Thyroid gland (tissue), 4 donors: ENCODE data around the gene GYG1. TPM values are rescaled to one million over a fixed set of nuclear protein-coding genes. Genes with fewer than 3 reads are reported as not detected.

Experiments
- DNase-seq, 2 donors: peaks; one replicate each; pipeline ENCODE4 v3.0.0-alpha.2; 2019
- H3K27ac ChIP-seq, 3 donors: fragments of 200-600 bp; sonication (generic); 1 replicate in 2 of 3; 2 replicates in 1 of 3; pipeline ENCODE4 v1.5.1; 2016 to 2019; ENCODE audit warnings: mild to moderate bottlenecking in 1 of 3, moderate library complexity in 1 of 3
- H3K27me3 ChIP-seq: fragments of 200-600 bp; sonication (generic); one replicate; pipeline ENCODE4 v1.5.1; 2019
- H3K36me3 ChIP-seq, 2 donors: fragments of 200-600 bp; sonication (generic); one replicate each; pipeline ENCODE4 v1.5.1; 2016 to 2019
- H3K4me1 ChIP-seq, 2 donors: fragments of 200-600 bp; sonication (generic); one replicate each; pipeline ENCODE4 v1.5.1; 2017 to 2019
- H3K4me3 ChIP-seq, 3 donors: fragments of 200-600 bp; sonication (generic); replicated peaks in 1 of 3; 1 replicate in 2 of 3; 2 replicates in 1 of 3; pipeline ENCODE4 v1.5.1; 2016; ENCODE audit warnings: mild to moderate bottlenecking in 1 of 3
- H3K9me3 ChIP-seq: fragments of 200-600 bp; sonication (generic); one replicate; pipeline ENCODE4 v1.5.1; 2017
- CTCF ChIP-seq, 6 experiments: fragments of 200-600 bp in 3 of 6; fragments of 450-650 bp in 3 of 6; sonication (generic) in 3 of 6; IDR thresholded peaks; one replicate each; pipeline ENCODE4 v1.5.1; 2016 to 2019; ENCODE audit warnings: antibody characterized with exemption in 6 of 6, mild to moderate bottlenecking in 2 of 6, inconsistent platforms in 1 of 6, moderate library complexity in 1 of 6
- POLR2A ChIP-seq, 2 donors: fragments of 450-650 bp; IDR thresholded peaks; one replicate each; pipeline ENCODE4 v1.6.1; 2017; ENCODE audit warnings: antibody characterized with exemption in 2 of 2, mild to moderate bottlenecking in 2 of 2, moderate library complexity in 1 of 2
- WGBS, 2 donors: methylation state at CpG; one replicate each; pipeline ENCODE4 v1.1.5; 2017; 5-methylcytosine and 5-hydroxymethylcytosine counted together
- intact Hi-C: fragments of 100-400 bp; cut with DNase I; formaldehyde crosslinking; loops from one replicate; pipeline ENCODE4 v1.15.1; 2023
- total RNA-seq, 4 donors: library from RNA; depleted of rRNA; stranded (reverse); fragments of >200 nt; gene quantifications; one replicate each; pipeline ENCODE4 v1.2.3, GENCODE V29; 2016

GYG1 gene
- 10 to 100 TPM; 26.4 to 86.3 (median 29.3) TPM for total RNA-seq

DNA sequence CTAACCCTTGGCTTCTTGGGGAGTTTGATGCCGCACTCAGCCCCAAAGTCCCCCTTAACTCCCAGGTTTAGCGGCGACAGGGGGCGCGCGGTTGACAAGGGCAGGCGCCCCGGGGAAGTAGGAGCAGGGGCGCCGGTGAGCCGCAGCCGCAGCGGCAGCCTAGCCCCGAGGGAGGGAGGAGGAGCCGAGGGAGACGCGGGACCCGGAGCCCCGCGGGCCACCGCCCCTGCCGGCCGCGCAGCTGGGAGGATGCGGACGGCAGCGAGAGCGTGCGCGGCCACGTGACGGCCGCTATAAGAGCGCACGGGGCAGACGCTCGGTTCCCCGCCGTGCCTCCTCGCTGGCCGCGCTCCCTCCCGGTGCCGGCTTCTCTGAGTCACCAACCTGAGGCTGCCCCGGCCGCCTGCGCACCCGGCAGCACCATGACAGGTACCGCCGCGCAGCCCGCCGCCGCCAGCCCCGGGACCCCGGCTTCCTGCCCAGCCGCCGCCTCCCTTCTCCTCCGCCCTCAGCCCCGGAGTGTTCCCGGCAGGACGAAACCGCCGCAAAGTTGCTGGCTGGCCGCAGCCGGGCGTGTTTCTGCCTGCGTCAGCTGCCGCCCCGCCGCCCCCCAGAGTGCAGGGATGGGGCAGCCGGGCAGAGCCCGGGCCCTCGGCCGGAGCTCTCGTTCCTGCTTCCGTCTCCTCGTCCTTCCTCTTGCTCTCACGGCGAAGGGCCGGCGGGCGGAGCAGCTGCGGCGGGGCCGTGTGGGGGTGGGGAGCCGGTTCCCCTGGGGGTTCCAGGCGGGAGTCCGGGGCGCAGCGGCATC, at the start of gene GYG1:
TSS of gene GYG1 (plus strand) at position 322 of the 808 bp plus-strand sequence. CDS start at position 423, 101 bp downstream.
- intact Hi-C loops = no loop called here
- Histone ChIP-seq H3K36me3 (peaks cover 11 to 12% of the 10 kb centered on the region in 2 donors), H3K27me3 (no peaks in the 10 kb centered on the region), H3K4me1 (peaks cover 0 to 6% of the 10 kb centered on the region in 2 donors), H3K4me3 (peak within 1 kb of the TSS; percentile 74 to 79 (median 78)), H3K9me3 (no peaks in the 10 kb centered on the region), H3K27ac (peak within 1 kb of the TSS; percentile 84 to 91 (median 86))
- WGBS, 2 donors = 0 to 2% methylated on average over 10 to 23 of the region's 91 CpGs
- TF ChIP-seq CTCF (IDR thresholded peaks at IDR 0.05) (peak in 3 of 6 experiments; percentile 3 to 24 (median 5)), POLR2A (IDR thresholded peaks at IDR 0.05) (peak in 1 of 2 donors; percentile 91)
- peak; percentile 79 to 81 for DNase-seq

GRCh38 chr3:148943506-148944205, 47.7 kb upstream of the GYG1 start:
- H3K27me3 ChIP-seq = no peaks in the 10 kb centered on the region
- no peak overlapping the region for H3K4me3 ChIP-seq
- H3K36me3 ChIP-seq = no peaks in the 10 kb centered on the region
- no peak overlapping the region for H3K27ac ChIP-seq
- TF ChIP-seq CTCF (IDR thresholded peaks at IDR 0.05) = peak in 5 of 6 experiments; percentile 28 to 76 (median 64)
- TF ChIP-seq POLR2A (IDR thresholded peaks at IDR 0.05) = no peak
- no peak for DNase-seq
- no peaks in the 10 kb centered on the region for H3K9me3 ChIP-seq
- WGBS, 2 donors = 1 to 42% methylated on average over 2 of the region's 2 CpGs
- H3K4me1 ChIP-seq = no peaks in the 10 kb centered on the region
- intact Hi-C loops = loop anchor here (5.0 kb wide), 1 partner anchor 81 kb away; no protein-coding TSS in a partner anchor

DNA sequence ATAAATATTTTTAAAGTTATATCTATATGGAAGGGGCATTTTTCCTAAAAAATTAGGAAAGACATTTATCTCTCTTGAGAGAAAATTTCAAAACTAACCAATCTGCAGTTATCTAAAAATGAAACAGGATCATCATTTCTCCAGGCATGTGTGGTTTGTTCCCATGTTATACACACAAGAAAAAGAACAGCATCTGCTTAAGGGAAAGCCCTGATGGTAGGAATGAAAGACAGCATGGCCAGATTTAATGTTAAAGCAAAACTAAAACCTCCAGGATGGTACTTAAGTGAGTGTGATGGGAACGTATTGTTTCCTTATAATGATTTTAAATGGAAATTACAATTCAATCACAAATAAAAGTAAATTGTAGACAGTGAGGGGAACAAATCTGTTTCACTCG, 46.2 kb upstream of the GYG1 start:
- H3K4me3 ChIP-seq = no peak overlapping the region
- H3K9me3 ChIP-seq = no peaks in the 10 kb centered on the region
- intact Hi-C loops = no loop called here
- 85 to 91% methylated on average over 2 of the region's 2 CpGs for WGBS, 2 donors
- H3K36me3 ChIP-seq = no peaks in the 10 kb centered on the region
- H3K27ac ChIP-seq = no peak overlapping the region
- no peak for TF ChIP-seq CTCF (IDR thresholded peaks at IDR 0.05)
- no peak for TF ChIP-seq POLR2A (IDR thresholded peaks at IDR 0.05)
- no peaks in the 10 kb centered on the region for H3K27me3 ChIP-seq
- no peak for DNase-seq
- no peaks in the 10 kb centered on the region for H3K4me1 ChIP-seq

DNA sequence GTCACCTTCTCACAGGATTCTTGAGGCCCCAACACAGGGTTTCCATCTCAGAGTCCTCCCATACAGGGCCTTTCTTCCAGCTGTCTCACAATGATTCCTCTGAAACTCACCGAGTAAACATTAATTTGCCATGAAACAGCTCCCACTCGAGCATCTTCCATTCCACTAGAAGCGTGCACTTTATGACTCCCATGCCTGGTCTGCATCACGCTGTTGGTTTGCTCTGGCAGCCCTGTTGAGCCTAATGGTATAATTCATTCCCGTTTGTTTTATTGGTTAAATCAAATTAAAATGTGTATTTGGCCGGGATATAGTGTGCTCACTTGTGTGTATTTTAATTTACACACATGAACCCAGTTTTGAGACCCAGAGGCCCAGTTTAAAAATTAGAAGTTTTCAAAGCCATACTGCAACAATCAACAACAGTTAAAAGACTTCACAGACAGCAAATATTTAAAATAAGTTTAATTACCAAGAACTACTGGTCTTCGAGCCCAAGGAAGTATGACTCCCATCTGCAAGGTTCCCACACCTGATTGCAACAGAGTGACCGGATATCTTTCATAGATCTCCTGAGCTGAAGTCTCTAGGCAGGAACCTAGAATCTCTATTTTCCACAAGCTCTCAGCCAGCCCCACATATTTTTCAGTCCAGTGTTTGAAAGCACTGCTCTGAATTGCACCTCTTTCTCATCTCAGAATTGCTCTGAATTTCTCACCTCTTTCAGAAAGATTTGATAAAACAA, 42.3 kb upstream of the GYG1 start:
- Histone ChIP-seq H3K36me3 (no peaks in the 10 kb centered on the region), H3K4me1 (no peaks in the 10 kb centered on the region), H3K27me3 (no peaks in the 10 kb centered on the region), H3K9me3 (no peaks in the 10 kb centered on the region), H3K27ac (no peak overlapping the region), H3K4me3 (no peak overlapping the region)
- intact Hi-C loops = no loop called here
- WGBS, 2 donors = 86% methylated on average over 8 of the region's 8 CpGs
- DNase-seq = no peak
- no peak for TF ChIP-seq CTCF (IDR thresholded peaks at IDR 0.05)
- TF ChIP-seq POLR2A (IDR thresholded peaks at IDR 0.05) = no peak
